ENCODE data around the gene KCNN4. TPM values are rescaled to one million over a fixed set of nuclear protein-coding genes. Genes with fewer than 3 reads are reported as not detected.

KCNN4 gene
- total RNA-seq, 1 donor from 2014 or later, result 0.44 TPM

DNA sequence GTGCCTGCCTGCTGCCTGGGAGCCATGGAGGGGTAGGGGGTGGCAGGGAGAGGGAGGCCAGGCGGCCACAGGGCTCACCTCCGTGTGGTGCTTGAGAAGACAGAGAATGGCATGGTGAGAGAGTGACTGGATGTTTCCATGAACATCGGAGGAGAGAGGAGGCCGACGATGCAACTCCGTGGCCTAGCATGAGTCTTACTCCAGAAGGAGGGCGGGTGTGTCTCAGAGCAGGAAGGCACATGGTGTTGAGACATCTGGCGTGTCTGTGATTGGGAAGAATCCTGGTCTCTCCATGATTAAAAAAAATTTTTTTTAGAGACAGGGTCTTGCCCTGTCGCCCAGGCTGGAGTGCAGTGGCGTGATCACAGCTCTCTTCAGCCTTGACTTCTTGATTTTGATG lies 59.8 kb downstream of the KCNN4 start:
- Mint-ChIP-seq H3K9me3 (ENCODE audit: unreplicated experiment) (no peaks in the 10 kb centered on the region), H3K4me3 (ENCODE audit: unreplicated experiment) (no peak overlapping the region), H3K27me3 (ENCODE audit: unreplicated experiment) (no peaks in the 10 kb centered on the region), H3K36me3 (ENCODE audit: unreplicated experiment) (no peaks in the 10 kb centered on the region), H3K4me1 (ENCODE audit: low read depth, unreplicated experiment) (peaks cover 2% of the 10 kb centered on the region), H3K27ac (ENCODE audit: unreplicated experiment) (no peak overlapping the region)
- DNase-seq, result no peak
- TF ChIP-seq, protein P1, sequence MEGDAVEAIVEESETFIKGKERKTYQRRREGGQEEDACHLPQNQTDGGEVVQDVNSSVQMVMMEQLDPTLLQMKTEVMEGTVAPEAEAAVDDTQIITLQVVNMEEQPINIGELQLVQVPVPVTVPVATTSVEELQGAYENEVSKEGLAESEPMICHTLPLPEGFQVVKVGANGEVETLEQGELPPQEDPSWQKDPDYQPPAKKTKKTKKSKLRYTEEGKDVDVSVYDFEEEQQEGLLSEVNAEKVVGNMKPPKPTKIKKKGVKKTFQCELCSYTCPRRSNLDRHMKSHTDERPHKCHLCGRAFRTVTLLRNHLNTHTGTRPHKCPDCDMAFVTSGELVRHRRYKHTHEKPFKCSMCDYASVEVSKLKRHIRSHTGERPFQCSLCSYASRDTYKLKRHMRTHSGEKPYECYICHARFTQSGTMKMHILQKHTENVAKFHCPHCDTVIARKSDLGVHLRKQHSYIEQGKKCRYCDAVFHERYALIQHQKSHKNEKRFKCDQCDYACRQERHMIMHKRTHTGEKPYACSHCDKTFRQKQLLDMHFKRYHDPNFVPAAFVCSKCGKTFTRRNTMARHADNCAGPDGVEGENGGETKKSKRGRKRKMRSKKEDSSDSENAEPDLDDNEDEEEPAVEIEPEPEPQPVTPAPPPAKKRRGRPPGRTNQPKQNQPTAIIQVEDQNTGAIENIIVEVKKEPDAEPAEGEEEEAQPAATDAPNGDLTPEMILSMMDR (IDR thresholded peaks at IDR 0.05; ENCODE audit: partially characterized antibody, unreplicated experiment), result no peak

DNA sequence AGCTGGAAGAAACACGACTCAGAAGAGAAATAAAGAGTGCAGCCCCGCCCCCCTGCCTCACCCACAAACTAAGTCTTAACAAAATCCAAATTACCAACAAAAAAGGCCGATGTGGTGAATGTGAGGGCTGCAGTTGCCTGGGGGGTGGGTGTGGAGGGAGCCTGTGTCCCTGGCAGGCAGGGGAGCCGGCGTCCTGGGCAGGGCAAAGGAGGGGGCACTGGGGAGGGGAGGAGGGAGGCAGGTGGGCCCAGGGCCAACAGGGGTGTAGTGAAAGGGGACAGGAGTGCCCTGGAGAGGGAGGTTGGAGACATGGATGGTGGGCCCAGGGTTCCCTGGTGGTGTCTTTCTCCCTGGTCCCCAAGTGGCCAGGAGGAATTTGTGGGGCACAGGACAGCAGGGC lies 60.9 kb downstream of the KCNN4 start:
- Mint-ChIP-seq H3K4me1 (ENCODE audit: low read depth, unreplicated experiment) (peaks cover 2% of the 10 kb centered on the region), H3K4me3 (ENCODE audit: unreplicated experiment) (no peak overlapping the region), H3K36me3 (ENCODE audit: unreplicated experiment) (no peaks in the 10 kb centered on the region), H3K9me3 (ENCODE audit: unreplicated experiment) (no peaks in the 10 kb centered on the region), H3K27ac (ENCODE audit: unreplicated experiment) (no peak overlapping the region), H3K27me3 (ENCODE audit: unreplicated experiment) (no peaks in the 10 kb centered on the region)
- TF ChIP-seq, protein P1 (IDR thresholded peaks at IDR 0.05; ENCODE audit: partially characterized antibody, unreplicated experiment), result no peak
- no peak for DNase-seq

DNA sequence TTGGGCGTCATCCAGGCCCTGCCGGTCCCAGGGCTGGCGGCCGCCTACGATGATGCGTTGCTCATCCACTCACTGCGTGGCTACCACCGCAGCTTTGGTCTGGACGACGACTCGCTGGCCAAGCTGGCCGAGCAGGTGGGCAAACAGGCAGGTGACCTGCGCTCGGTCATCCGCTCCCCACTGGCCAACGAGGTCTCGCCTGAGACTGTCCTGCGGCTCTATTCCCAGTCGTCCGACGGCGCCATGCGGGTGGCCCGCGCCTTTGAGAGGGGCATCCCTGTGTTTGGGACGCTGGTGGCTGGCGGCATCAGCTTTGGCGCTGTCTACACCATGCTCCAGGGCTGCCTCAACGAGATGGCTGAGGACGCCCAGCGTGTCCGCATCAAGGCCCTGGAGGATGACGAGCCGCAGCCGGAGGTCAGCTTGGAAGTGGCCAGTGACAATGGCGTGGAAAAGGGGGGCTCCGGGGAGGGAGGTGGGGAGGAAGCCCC lies 61.4 kb downstream of the KCNN4 start:
- Mint-ChIP-seq H3K27me3 (ENCODE audit: unreplicated experiment) (no peaks in the 10 kb centered on the region), H3K9me3 (ENCODE audit: unreplicated experiment) (no peaks in the 10 kb centered on the region), H3K4me1 (ENCODE audit: low read depth, unreplicated experiment) (peaks cover 2% of the 10 kb centered on the region)

DNA sequence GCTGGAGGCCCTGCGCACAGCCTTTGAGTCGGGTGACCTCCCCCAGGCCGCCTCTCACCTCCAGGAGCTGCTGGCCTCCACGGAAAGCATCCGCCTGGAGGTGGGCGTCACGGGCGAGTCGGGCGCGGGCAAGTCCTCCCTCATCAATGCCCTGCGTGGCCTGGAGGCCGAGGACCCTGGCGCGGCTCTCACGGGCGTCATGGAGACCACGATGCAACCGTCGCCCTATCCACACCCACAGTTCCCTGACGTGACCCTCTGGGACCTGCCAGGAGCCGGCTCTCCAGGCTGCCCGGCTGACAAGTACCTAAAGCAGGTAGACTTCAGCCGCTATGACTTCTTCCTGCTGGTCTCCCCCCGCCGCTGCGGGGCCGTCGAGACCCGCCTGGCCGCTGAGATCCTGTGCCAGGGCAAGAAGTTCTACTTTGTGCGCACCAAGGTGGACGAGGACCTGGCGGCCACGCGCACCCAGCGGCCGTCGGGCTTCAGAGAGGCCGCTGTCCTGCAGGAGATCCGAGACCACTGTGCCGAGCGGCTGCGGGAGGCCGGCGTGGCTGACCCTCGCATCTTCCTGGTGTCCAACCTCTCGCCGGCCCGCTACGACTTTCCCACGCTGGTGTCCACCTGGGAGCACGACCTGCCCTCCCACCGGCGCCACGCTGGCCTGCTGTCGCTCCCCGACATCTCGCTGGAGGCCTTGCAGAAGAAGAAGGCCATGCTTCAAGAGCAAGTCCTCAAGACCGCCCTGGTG lies 62.0 kb downstream of the KCNN4 start:
- H3K36me3 Mint-ChIP-seq (ENCODE audit: unreplicated experiment), result no peaks in the 10 kb centered on the region
- no peaks in the 10 kb centered on the region for H3K27me3 Mint-ChIP-seq (ENCODE audit: unreplicated experiment)
- no peak overlapping the region for H3K27ac Mint-ChIP-seq (ENCODE audit: unreplicated experiment)
- peaks cover 2% of the 10 kb centered on the region for H3K4me1 Mint-ChIP-seq (ENCODE audit: low read depth, unreplicated experiment)
- no peaks in the 10 kb centered on the region for H3K9me3 Mint-ChIP-seq (ENCODE audit: unreplicated experiment)
- H3K4me3 Mint-ChIP-seq (ENCODE audit: unreplicated experiment), result no peak overlapping the region
- TF ChIP-seq, protein P1 (IDR thresholded peaks at IDR 0.05; ENCODE audit: partially characterized antibody, unreplicated experiment), result no peak
- DNase-seq, result no peak

More for the DNA sequence above, 61.4 kb downstream of the KCNN4 start:
- TF ChIP-seq, protein P1 (IDR thresholded peaks at IDR 0.05; ENCODE audit: partially characterized antibody, unreplicated experiment), result no peak
- no peak overlapping the region for H3K4me3 Mint-ChIP-seq (ENCODE audit: unreplicated experiment)
- H3K27ac Mint-ChIP-seq (ENCODE audit: unreplicated experiment), result no peak overlapping the region
- no peaks in the 10 kb centered on the region for H3K36me3 Mint-ChIP-seq (ENCODE audit: unreplicated experiment)
- DNase-seq, result no peak

Other genes with a start within 250 kb of the KCNN4 start
- gene ZNF575, start 247.8 kb downstream of the KCNN4 start, total RNA-seq (ENCODE audit: unreplicated experiment), result 2.0 TPM
- gene XRCC1, start 205.4 kb downstream of the KCNN4 start, total RNA-seq (ENCODE audit: unreplicated experiment), result 39.5 TPM
- 0.96 TPM for gene PINLYP, start 205.2 kb downstream of the KCNN4 start, total RNA-seq (ENCODE audit: unreplicated experiment)
- 184 TPM for gene IRGQ, start 184.8 kb downstream of the KCNN4 start, total RNA-seq (ENCODE audit: unreplicated experiment)
- 15.0 TPM for gene ZNF576, start 184.4 kb downstream of the KCNN4 start, total RNA-seq (ENCODE audit: unreplicated experiment)
- 0.51 TPM for gene SRRM5, start 168.9 kb downstream of the KCNN4 start, total RNA-seq (ENCODE audit: unreplicated experiment)
- gene ZNF428, start 161.3 kb downstream of the KCNN4 start, total RNA-seq (ENCODE audit: unreplicated experiment), result 139 TPM
- gene CADM4, start 141.1 kb downstream of the KCNN4 start, total RNA-seq (ENCODE audit: unreplicated experiment), result 52.4 TPM
- gene PLAUR, start 110.8 kb downstream of the KCNN4 start, total RNA-seq (ENCODE audit: unreplicated experiment), result 2.9 TPM
- gene IRGC, start 64.9 kb downstream of the KCNN4 start, total RNA-seq (ENCODE audit: unreplicated experiment), result not detected
- 34.1 TPM for gene SMG9, start 26.0 kb downstream of the KCNN4 start, total RNA-seq (ENCODE audit: unreplicated experiment)
- not detected for gene LYPD5, start 21.5 kb upstream of the KCNN4 start, total RNA-seq (ENCODE audit: unreplicated experiment)
- gene ZNF283, start 46.3 kb upstream of the KCNN4 start, total RNA-seq (ENCODE audit: unreplicated experiment), result 13.0 TPM
- gene ZNF404, start 103.0 kb upstream of the KCNN4 start, total RNA-seq (ENCODE audit: unreplicated experiment), result 3.0 TPM
- gene ZNF45, start 154.3 kb upstream of the KCNN4 start, total RNA-seq (ENCODE audit: unreplicated experiment), result 12.1 TPM
- gene ZNF221, start 170.3 kb upstream of the KCNN4 start, total RNA-seq (ENCODE audit: unreplicated experiment), result 16.1 TPM
- 12.3 TPM for gene ZNF155, start 203.2 kb upstream of the KCNN4 start, total RNA-seq (ENCODE audit: unreplicated experiment)
- 2.8 TPM for gene ZNF230, start 222.0 kb upstream of the KCNN4 start, total RNA-seq (ENCODE audit: unreplicated experiment)
- 12.2 TPM for gene ZNF222, start 244.4 kb upstream of the KCNN4 start, total RNA-seq (ENCODE audit: unreplicated experiment)